Upper lobe of right lung (tissue), 1 donor: ENCODE results near the gene PRSS56. TPM values are rescaled to one million over a fixed set of nuclear protein-coding genes. Genes with fewer than 3 reads are reported as not detected.

Source experiments
- ATAC-seq: fragments of 200-7000 bp; cut with Tn5 transposase; one replicate; pipeline ENCODE4 v1.9.1; 2020; ENCODE audit warnings: mild to moderate bottlenecking, moderate library complexity
- DNase-seq: peaks from one replicate; pipeline ENCODE4 v3.0.0-alpha.2; 2020
- H3K27ac ChIP-seq: fragments of 200-600 bp; one replicate; pipeline ENCODE4 v1.8.0; 2022
- H3K27me3 ChIP-seq: fragments of 200-600 bp; one replicate; pipeline ENCODE4 v1.8.0; 2022; ENCODE audit warnings: mild to moderate bottlenecking
- H3K36me3 ChIP-seq: fragments of 200-600 bp; one replicate; pipeline ENCODE4 v1.8.0; 2022
- H3K4me1 ChIP-seq: fragments of 200-600 bp; one replicate; pipeline ENCODE4 v1.8.0; 2022
- H3K4me3 ChIP-seq: fragments of 200-600 bp; one replicate; pipeline ENCODE4 v1.8.0; 2022; ENCODE audit warnings: mild to moderate bottlenecking
- H3K9me3 ChIP-seq: fragments of 200-600 bp; one replicate; pipeline ENCODE4 v1.8.0; 2022
- CTCF ChIP-seq: fragments of 200-600 bp; IDR thresholded peaks from one replicate; pipeline ENCODE4 v1.8.0; 2022; ENCODE audit warnings: antibody characterized with exemption
- intact Hi-C: fragments of 100-400 bp; cut with DNase I; formaldehyde crosslinking; loops from one replicate; pipeline ENCODE4 v1.11.0; 2022
- total RNA-seq: library from RNA; stranded (reverse); fragmentation: NEBNext Ultra II Directional; extraction: Animal tissue kit (Norgen Biotek cat#: 25700); gene quantifications from one replicate; pipeline ENCODE4 v1.2.1, GENCODE V29; 2021
- donor health status: DM: no; HTN: yes; CAD: no; lungs with severe emphysema.

Gene PRSS56
- total RNA-seq, 1 donor from 2014 or later: not detected

- H3K4me1 ChIP-seq: peaks cover 5% of the 10 kb centered on the region
- ATAC-seq (no peak), DNase-seq (peak; percentile 61)
- H3K36me3 ChIP-seq: no peaks in the 10 kb centered on the region
- intact Hi-C loops: no loop called here
- no peak for TF ChIP-seq CTCF
- peaks cover 54% of the 10 kb centered on the region for H3K27me3 ChIP-seq
- no peak overlapping the region for H3K27ac ChIP-seq
- no peak overlapping the region for H3K4me3 ChIP-seq
- no peaks in the 10 kb centered on the region for H3K9me3 ChIP-seq
Observed at GRCh38 chr2:232485757-232486557, 34.2 kb upstream of the PRSS56 start.

GRCh38 chr2:232486558-232487384 is 33.4 kb upstream of the PRSS56 start:
- intact Hi-C loops: no loop called here
- peak; percentile 51 for DNase-seq
- Histone ChIP-seq H3K27me3 (peaks cover 54% of the 10 kb centered on the region), H3K4me1 (peaks cover 5% of the 10 kb centered on the region), H3K4me3 (no peak overlapping the region), H3K36me3 (no peaks in the 10 kb centered on the region), H3K27ac (no peak overlapping the region), H3K9me3 (no peaks in the 10 kb centered on the region)
- no peak for TF ChIP-seq CTCF
- no peak for ATAC-seq

- TF ChIP-seq CTCF: no peak
- no peak within 1 kb of the TSS for H3K4me3 ChIP-seq
- no peaks in the 10 kb centered on the region for H3K36me3 ChIP-seq
- no peak for ATAC-seq
- DNase-seq: peak; percentile 63
- no peak within 1 kb of the TSS for H3K27ac ChIP-seq
- H3K4me1 ChIP-seq: peaks cover 5% of the 10 kb centered on the region
- H3K27me3 ChIP-seq: peaks cover 54% of the 10 kb centered on the region
- no peaks in the 10 kb centered on the region for H3K9me3 ChIP-seq
- intact Hi-C loops: no loop called here
Observed at GRCh38 chr2:232487385-232488096, 32.6 kb upstream of the PRSS56 start, which contains the start of gene ECEL1. TSS of gene ECEL1 (minus strand) at chr2:232487834. CDS start at chr2:232486653, 1,181 bp downstream.

- Histone ChIP-seq H3K27ac (no peak overlapping the region), H3K36me3 (no peaks in the 10 kb centered on the region), H3K27me3 (peaks cover 54% of the 10 kb centered on the region), H3K9me3 (no peaks in the 10 kb centered on the region), H3K4me1 (peaks cover 5% of the 10 kb centered on the region), H3K4me3 (no peak overlapping the region)
- TF ChIP-seq CTCF: no peak
- intact Hi-C loops: no loop called here
- DNase-seq: peak; percentile 64
- no peak for ATAC-seq
Observed at GRCh38 chr2:232488097-232488711, 32.0 kb upstream of the PRSS56 start.

- Histone ChIP-seq H3K4me1 (peaks cover 5% of the 10 kb centered on the region), H3K27ac (no peak overlapping the region), H3K27me3 (peaks cover 50% of the 10 kb centered on the region), H3K36me3 (no peaks in the 10 kb centered on the region), H3K4me3 (no peak overlapping the region), H3K9me3 (no peaks in the 10 kb centered on the region)
- intact Hi-C loops: no loop called here
- no peak for ATAC-seq
- peak; percentile 31 for DNase-seq
- no peak for TF ChIP-seq CTCF
Observed at GRCh38 chr2:232488721-232489300, 31.4 kb upstream of the PRSS56 start.
